ENCODE results near the gene GTF2H1.
A peak's percentile ranks its signal among the peaks of the same experiment; 100 is the strongest.

The GTF2H1 gene

GRCh38 chr11:18366286-18366685, 43.9 kb downstream of the GTF2H1 start:
- no peak overlapping the region for H3K4me3 ChIP-seq

DNA sequence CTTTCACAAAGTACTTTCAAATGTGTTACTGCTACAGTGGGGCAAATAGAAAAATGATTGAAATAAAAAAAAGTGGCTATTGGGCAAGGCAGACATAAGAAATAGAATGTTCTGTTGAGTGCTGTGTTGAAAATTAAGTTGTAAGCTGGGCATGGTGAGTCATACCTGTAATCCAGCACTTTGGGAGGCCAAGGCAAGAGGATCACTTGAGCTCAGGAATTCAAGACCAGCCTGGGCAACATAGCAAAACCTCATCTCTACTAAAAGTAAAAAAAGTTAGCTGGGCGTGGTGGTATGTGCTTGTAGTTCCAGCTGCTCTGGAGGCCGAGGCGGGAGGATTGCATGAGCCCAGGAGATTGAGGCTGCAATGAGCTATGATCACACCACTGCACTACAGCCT, 45.1 kb downstream of the GTF2H1 start:
- Histone ChIP-seq H3K27ac (peak overlapping the region in 1 of 21 experiments; percentile 16), H3K4me3 (no peak overlapping the region)

More at GRCh38 chr11:18366286-18366685, 43.9 kb downstream of the GTF2H1 start:
- H3K27ac ChIP-seq: no peak overlapping the region

DNA sequence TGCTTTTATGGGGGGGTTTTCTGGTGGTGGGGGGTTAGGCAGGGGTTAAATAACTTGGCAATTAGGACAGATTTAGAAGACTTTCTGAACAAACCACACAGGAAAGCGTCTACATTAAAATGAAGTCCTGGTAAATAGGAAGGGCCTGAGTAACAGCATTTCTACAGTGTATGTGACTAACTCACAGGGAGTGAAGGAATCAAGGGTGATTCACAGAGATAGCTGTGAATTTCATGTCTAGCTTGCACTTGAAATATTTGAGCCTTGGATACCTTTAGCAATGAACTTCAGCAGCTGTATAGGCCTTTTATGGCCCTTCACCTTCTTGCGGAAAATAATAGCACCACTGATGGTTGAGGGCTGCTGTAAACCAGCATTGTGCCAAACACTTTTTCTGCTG, 45.9 kb downstream of the GTF2H1 start:
- H3K27ac ChIP-seq: peak overlapping the region in 3 of 21 experiments; percentile 31 to 49 (median 35)
- H3K4me3 ChIP-seq: no peak overlapping the region

GRCh38 chr11:18369398-18369797, 47.0 kb downstream of the GTF2H1 start:
- no peak overlapping the region for H3K27ac ChIP-seq

GRCh38 chr11:18371279-18371678, 48.9 kb downstream of the GTF2H1 start:
- Histone ChIP-seq H3K4me3 (no peak overlapping the region), H3K27ac (no peak overlapping the region)

More at GRCh38 chr11:18369398-18369797, 47.0 kb downstream of the GTF2H1 start:
- H3K4me3 ChIP-seq: no peak overlapping the region

DNA sequence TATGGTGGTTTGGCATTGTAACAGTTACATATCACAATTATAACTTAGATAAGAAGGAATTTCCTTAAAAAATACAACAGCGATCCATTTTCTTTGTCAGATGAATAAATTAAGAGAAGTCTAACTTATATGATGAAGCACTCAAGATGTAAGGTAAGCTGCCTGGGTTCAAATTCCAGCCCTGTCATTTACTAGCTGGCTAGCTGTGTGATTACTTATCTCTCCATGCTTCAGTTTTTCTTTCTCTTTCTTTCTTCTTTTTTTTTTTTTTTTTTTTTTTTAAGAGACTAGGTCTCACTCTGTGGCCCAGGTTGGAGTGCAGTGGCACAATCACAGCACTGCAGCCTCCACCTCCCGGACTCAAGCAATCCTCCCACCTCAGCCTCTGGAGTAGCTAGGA, 49.8 kb downstream of the GTF2H1 start:
- H3K27ac ChIP-seq: no peak overlapping the region
- H3K4me3 ChIP-seq: no peak overlapping the region

DNA sequence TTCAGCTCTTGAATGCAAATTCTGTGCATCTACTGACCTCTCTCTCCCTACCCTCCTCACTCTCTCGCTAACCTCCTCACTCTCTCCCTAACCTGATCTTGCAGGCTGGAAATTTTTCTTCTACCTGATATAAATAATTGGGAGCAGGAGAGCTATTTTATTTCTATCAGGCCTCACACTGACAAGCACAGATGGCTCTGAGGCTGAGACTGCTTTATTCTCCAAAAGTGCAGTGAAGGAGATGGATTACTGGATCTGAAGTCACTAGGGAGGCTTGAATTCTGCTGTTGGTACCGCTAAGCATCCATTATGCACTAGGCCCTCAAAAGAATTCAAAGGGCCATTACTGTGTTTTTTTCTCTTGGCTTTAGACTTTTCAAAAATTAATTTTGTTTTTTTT, 52.6 kb downstream of the GTF2H1 start:
- Histone ChIP-seq H3K4me3 (no peak overlapping the region), H3K27ac (no peak overlapping the region)

DNA sequence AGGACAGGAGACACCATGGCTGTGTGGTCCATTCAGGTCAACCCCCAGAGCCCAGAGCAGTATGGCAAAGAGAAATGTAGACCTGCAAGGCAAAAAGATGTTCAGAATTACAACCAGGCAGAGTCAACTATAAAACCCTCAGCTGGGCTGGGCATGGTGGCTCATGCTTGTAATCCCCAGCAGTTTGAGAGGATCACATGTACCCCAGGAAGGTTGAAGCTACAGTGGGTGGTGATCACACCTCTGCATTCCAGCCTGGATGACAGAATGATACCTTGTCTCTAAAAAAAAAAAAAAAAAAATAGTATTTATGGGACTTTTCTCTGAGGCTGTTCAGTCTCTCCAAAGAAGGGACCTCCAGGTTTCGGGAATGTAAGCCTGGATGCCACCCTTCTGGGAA, 53.6 kb downstream of the GTF2H1 start:
- no peak overlapping the region for H3K27ac ChIP-seq
- no peak overlapping the region for H3K4me3 ChIP-seq

DNA sequence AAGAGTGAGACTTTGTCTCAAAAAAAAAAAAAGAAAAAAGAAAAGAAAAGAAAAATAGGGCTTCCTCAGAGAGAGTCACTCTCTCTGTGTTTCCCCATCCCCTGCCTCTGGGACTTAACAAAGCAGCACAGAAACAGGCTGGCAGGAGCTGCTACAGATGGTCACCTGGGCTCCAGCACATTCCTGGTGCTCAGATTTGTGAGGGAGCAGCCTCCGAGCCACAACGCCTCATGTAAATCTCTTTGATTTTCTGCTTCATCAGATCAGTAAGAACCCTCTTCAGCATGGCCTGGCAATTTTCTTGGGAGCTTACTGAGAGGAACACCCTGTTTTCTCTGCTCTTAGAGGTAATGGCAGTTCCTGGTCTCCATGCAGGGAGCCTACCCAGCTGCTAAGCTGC, 56.8 kb downstream of the GTF2H1 start:
- Histone ChIP-seq H3K4me3 (no peak overlapping the region), H3K27ac (no peak overlapping the region)

DNA sequence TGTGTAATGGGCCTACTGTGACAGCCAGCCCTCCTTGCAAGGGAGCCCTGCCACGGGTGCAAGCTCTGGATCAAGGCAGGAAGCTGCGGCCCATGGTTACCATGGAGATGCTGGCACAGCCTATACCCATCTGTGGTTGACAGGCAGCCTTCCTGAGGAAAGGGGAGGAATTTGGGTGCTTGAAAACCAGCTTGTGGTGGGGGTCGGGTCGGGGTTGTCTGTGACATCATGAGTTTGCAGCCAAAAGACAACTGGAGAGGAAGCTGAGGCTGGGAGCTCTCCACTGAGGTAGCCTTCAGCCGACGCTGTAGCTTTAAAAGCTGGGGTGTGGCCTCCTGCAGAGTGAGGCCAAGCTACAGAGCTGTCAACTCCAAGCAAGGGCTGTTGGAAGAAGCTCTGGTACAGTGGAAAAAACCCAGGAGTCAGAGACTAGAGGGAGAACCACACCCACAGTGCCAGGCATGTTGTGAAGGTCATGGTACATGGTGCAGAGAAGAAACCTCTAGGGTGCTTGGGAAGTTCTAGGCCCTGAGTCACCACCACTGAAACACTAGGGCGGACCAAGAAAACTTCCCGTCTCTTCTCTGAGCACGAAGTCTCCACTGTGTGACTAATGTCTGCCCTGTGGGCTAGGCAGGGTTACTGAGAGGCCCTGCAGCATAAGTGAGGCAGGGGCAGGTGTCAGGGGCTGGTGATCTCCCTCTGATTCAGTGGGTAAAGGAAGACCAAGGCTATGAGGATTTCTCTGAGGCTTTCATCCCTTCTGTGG, 61.2 kb downstream of the GTF2H1 start:
- H3K27ac ChIP-seq: peak overlapping the region; percentile 64 to 100 (median 93)

GRCh38 chr11:18384157-18384641, 61.8 kb downstream of the GTF2H1 start:
- Histone ChIP-seq H3K4me3 (no peak overlapping the region), H3K27ac (peak overlapping the region; percentile 64 to 100 (median 93))

More for the DNA sequence above, 61.2 kb downstream of the GTF2H1 start:
- no peak overlapping the region for H3K4me3 ChIP-seq

- no peak overlapping the region for H3K27ac ChIP-seq
- no peak overlapping the region for H3K4me3 ChIP-seq
Observed at GRCh38 chr11:18390088-18390487, 67.7 kb downstream of the GTF2H1 start.

DNA sequence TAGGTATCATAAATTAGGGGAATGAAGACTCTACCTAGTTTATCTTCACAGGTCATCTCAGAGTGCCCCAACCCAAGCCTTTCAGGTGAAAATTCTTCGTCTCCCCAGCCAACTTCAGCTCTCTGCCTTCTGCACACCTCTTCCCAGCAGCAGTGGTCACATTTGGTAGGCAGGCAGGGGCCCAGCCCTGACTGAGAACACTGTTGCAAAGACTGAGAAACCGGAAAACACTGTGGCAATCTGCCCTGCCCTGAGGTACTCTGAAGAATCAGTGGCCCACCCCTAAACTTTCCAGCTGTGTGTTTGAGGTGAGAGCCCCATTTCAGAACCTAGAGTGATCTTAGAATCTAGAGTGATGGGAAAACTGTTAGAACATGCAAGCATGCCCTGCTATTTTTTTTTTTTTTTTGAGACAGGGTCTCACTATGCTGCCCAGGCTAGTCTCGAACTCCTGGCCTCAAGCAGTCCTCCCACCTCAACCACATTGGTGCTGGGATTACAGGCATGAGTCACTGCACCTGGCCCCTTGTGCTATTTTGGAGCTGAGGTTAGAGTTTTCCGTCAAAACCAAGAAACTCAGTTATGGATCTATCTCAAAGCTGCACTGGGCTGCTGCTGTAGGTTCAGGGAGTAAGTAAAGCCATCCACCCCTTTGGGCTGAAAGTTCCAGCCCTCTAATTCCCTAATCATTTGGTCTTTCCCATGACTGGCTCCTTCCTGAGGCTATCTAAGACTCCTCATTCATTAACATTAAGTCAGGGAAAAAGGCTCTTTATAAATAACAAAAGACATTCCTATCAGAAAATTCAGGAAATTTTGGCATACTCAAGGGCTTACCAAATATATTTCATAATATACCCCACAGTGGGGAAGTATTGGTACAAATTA, 70.3 kb downstream of the GTF2H1 start:
- H3K27ac ChIP-seq: peak overlapping the region in 14 of 21 experiments; percentile 22 to 100 (median 98)

DNA sequence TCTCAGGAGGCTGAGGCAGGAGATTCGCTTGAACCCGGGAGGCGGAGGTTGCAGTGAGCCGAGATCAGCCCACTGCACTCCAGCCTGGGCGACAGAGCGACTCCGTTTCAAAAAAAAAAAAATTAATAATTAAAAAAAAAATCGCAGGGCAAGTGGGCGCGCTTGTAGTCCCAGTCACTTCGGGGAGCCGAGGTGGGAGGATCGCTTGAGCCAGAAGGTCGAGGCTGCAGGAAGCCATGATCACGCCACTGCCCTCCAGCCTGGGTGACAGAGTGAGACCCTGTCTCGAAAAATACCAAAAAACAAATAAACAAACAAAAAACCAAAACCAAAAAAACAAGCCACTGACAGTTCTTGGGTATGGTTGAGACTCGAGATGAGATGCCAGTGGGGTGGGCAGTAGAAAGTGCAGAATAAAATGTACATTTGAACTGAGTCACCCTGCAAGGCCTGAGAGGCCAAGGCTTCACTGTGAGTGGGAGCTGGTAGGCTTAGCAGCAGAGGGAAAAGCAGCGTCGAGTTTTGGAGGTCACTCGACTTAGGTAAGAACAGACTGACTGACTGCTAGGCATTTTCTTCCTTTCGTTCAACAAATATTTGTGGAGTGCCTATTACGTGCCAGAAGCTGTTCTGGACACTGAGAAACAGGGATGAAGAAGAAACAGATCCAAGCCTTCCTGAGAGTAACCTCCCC, 71.4 kb downstream of the GTF2H1 start:
- peak overlapping the region in 20 of 21 experiments; percentile 91 to 100 (median 98) for H3K27ac ChIP-seq
- H3K4me3 ChIP-seq: peak overlapping the region; percentile 57 to 92 (median 78)

More for the DNA sequence above, 70.3 kb downstream of the GTF2H1 start:
- no peak overlapping the region for H3K4me3 ChIP-seq

DNA sequence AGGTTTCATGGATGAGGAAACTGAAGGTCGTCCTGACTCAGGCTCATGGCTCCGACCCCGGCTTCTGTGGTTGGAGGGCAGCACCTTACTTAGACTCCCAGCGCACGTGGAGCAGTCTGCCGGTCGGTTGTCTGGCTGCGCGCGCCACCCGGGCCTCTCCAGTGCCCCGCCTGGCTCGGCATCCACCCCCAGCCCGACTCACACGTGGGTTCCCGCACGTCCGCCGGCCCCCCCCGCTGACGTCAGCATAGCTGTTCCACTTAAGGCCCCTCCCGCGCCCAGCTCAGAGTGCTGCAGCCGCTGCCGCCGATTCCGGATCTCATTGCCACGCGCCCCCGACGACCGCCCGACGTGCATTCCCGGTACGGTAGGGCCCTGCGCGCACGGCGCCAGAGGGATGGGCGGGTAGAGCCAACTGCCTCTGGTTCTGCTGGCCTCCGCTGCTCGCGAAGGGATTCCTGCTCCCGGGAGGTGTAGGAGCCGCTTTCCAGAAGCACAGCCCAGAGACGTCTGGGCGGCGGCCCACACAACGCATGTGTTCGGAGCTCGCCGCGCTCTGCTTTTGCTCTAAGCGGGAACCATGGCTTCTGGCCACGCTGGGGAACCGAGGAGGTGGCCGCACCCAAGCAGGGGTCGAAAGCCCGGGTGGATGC, 72.0 kb downstream of the GTF2H1 start, which contains the start of gene LDHA:
Gene LDHA, plus strand, starts transcription at position 289 of the 653 bp plus-strand sequence. CDS start 2,280 bp downstream, outside the sequence.
- Histone ChIP-seq H3K27ac (peak within 1 kb of the TSS; percentile 87 to 100 (median 98)), H3K4me3 (peak within 1 kb of the TSS; percentile 57 to 92 (median 78))

DNA sequence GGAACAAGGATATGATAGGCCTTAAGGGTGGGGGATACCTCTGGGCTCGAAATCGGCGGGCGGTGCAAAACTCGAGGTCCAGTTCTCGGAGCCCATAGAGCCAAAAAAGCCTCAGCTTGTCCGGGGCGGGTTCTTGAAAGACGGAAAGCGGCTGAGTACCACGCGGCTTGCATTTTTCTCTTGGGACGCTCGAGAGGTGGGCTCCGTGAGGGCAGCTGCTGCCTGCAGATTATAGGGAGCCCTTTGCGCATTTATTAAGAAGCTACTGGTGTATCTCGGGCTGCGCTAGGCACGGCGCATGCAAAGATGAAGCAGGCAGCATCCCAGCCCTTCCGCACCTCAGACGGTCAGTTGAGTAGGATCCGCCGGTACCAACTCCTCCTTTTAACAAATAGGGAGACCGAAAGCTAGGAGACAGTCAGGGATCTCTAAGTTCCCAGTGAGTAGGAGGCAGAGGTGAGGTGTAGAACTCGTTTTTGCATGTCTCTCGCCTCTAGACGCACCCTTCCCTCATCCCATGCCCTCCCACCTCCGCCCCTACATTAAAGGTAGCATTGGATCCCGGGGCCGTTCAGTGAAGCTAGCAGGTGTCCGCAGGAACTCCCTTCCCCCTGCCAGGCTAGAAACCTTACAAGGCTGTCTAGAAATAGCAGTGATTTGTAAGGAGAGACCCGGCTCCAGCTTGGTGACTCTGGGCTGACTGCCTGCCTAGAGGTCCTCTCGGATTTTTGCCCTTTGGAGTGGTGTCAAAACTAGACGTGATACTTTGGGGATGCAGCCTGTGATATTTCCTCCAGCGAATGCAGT, 72.8 kb downstream of the GTF2H1 start:
- Histone ChIP-seq H3K4me3 (peak overlapping the region; percentile 57 to 92 (median 78)), H3K27ac (peak overlapping the region; percentile 87 to 100 (median 98))

DNA sequence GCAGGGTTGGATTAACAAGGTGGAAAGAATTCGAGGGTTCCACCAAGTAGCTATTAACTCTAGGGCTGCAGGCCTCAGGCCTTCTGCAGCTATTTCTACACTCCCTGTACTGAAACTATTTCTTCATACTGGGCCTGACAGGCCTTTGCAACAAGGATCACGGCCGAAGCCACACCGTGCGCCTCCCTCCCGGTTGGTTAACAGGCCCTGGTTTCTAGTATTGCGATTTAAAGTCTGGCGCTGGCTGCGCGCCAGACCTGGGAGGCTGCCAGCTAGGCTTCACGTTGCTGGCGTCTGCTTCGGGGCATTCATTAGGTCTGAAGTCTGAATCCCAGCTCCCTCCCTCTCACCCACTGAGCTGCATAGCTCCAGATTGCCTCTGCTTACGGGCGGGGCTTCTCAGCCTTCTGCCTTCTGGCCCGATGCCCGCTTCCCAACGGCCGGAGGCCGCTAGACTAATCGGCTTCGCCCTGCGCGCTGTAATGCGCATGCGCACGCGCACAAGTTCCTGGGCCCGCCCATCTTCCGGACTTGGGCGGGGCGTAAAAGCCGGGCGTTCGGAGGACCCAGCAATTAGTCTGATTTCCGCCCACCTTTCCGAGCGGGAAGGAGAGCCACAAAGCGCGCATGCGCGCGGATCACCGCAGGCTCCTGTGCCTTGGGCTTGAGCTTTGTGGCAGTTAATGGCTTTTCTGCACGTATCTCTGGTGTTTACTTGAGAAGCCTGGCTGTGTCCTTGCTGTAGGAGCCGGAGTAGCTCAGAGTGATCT, 73.6 kb downstream of the GTF2H1 start:
- Histone ChIP-seq H3K4me3 (peak overlapping the region; percentile 57 to 92 (median 78)), H3K27ac (peak overlapping the region; percentile 87 to 100 (median 98))

Data from skin epidermis (tissue), 12 donors.